ENCODE data around the gene PSMD3.
A peak's percentile ranks its signal among the peaks of the same experiment; 100 is the strongest.

Gene PSMD3

GRCh38 chr17:40022961-40023541 is 42.4 kb downstream of the PSMD3 start:
- no peaks in the 10 kb centered on the region for H3K9me3 ChIP-seq (ENCODE audit: severe bottlenecking)
- DNase-seq = no peak
- no peak overlapping the region for H3K27ac ChIP-seq
- no peaks in the 10 kb centered on the region for H3K27me3 ChIP-seq (ENCODE audit: insufficient read depth, low read depth, severe bottlenecking)
- no peak overlapping the region for H3K4me3 ChIP-seq (ENCODE audit: low read depth, low read length)
- H3K36me3 ChIP-seq = peaks cover 97% of the 10 kb centered on the region
- no peak for TF ChIP-seq CTCF (IDR thresholded peaks at IDR 0.05; ENCODE audit: low read depth, low read length)

- DNase-seq = no peak
- H3K36me3 ChIP-seq = peaks cover 100% of the 10 kb centered on the region
These were observed 43.1 kb downstream of the PSMD3 start for GRCh38 chr17:40023590-40024292.

GRCh38 chr17:40024901-40025300 is 44.3 kb downstream of the PSMD3 start:
- H3K27ac ChIP-seq = no peak overlapping the region
- H3K9me3 ChIP-seq (ENCODE audit: severe bottlenecking) = no peaks in the 10 kb centered on the region
- DNase-seq = no peak
- no peaks in the 10 kb centered on the region for H3K27me3 ChIP-seq (ENCODE audit: insufficient read depth, low read depth, severe bottlenecking)
- no peak for TF ChIP-seq CTCF (IDR thresholded peaks at IDR 0.05; ENCODE audit: low read depth, low read length)
- H3K4me3 ChIP-seq (ENCODE audit: low read depth, low read length) = no peak overlapping the region
- H3K36me3 ChIP-seq = peaks cover 100% of the 10 kb centered on the region

More at GRCh38 chr17:40023590-40024292, 43.1 kb downstream of the PSMD3 start:
- H3K27ac ChIP-seq = no peak overlapping the region
- no peaks in the 10 kb centered on the region for H3K27me3 ChIP-seq (ENCODE audit: insufficient read depth, low read depth, severe bottlenecking)
- TF ChIP-seq CTCF (IDR thresholded peaks at IDR 0.05; ENCODE audit: low read depth, low read length) = no peak
- H3K4me3 ChIP-seq (ENCODE audit: low read depth, low read length) = no peak overlapping the region
- no peaks in the 10 kb centered on the region for H3K9me3 ChIP-seq (ENCODE audit: severe bottlenecking)

- H3K36me3 ChIP-seq = peaks cover 100% of the 10 kb centered on the region
- no peak for DNase-seq
- no peak for TF ChIP-seq CTCF (IDR thresholded peaks at IDR 0.05; ENCODE audit: low read depth, low read length)
- H3K27me3 ChIP-seq (ENCODE audit: insufficient read depth, low read depth, severe bottlenecking) = no peaks in the 10 kb centered on the region
- no peak overlapping the region for H3K4me3 ChIP-seq (ENCODE audit: low read depth, low read length)
- no peaks in the 10 kb centered on the region for H3K9me3 ChIP-seq (ENCODE audit: severe bottlenecking)
- H3K27ac ChIP-seq = no peak overlapping the region
These were observed 45.0 kb downstream of the PSMD3 start for GRCh38 chr17:40025559-40025958.

- H3K27ac ChIP-seq = peak overlapping the region; percentile 53
- no peak for DNase-seq
- peaks cover 100% of the 10 kb centered on the region for H3K36me3 ChIP-seq
- H3K27me3 ChIP-seq (ENCODE audit: insufficient read depth, low read depth, severe bottlenecking) = no peaks in the 10 kb centered on the region
- H3K4me3 ChIP-seq (ENCODE audit: low read depth, low read length) = no peak overlapping the region
- TF ChIP-seq CTCF (IDR thresholded peaks at IDR 0.05; ENCODE audit: low read depth, low read length) = no peak
- H3K9me3 ChIP-seq (ENCODE audit: severe bottlenecking) = no peaks in the 10 kb centered on the region
These were observed 45.6 kb downstream of the PSMD3 start for GRCh38 chr17:40025991-40026815.
